HG02571 (cell line): ENCODE results near the gene ANKMY2.
A peak's percentile ranks its signal among the peaks of the same experiment; 100 is the strongest.
"Not testable (repeated sequence)": the region's sequence is repeated elsewhere in the genome, so short reads cannot be mapped to it uniquely, and the experiment has no call there.

ENCODE experiments used
- ATAC-seq: cut with Tn5 transposase; IDR thresholded peaks from one replicate; pipeline ENCODE4 v1.9.1; 2021; ENCODE audit warnings: mild to moderate bottlenecking, moderate library complexity; ENCODE audit not compliant: unreplicated experiment

Gene ANKMY2

GRCh38 chr7:16645593-16646471 is at the start of gene ANKMY2, which contains the start of gene BZW2:
TSS of gene ANKMY2 (minus strand) at chr7:16645754. CDS start at chr7:16645573, 181 bp downstream.
TSS of gene BZW2 (plus strand) at chr7:16646181. CDS start at chr7:16665444, 19,263 bp downstream.
- peak; percentile 95 for ATAC-seq

GRCh38 chr7:16694806-16695205 is 49.3 kb upstream of the ANKMY2 start:
- no peak for ATAC-seq

GRCh38 chr7:16693601-16694318 is 48.2 kb upstream of the ANKMY2 start:
- no peak for ATAC-seq

- no peak for ATAC-seq
These were observed 45.7 kb upstream of the ANKMY2 start for GRCh38 chr7:16691241-16691640.

- ATAC-seq, result no peak
These were observed 42.7 kb upstream of the ANKMY2 start for GRCh38 chr7:16688249-16688648.

- ATAC-seq, result no peak
These were observed 40.0 kb upstream of the ANKMY2 start for GRCh38 chr7:16685535-16685934.

- ATAC-seq, result no peak
These were observed 39.4 kb upstream of the ANKMY2 start for GRCh38 chr7:16684935-16685334.

GRCh38 chr7:16678645-16679566 is 33.4 kb upstream of the ANKMY2 start:
- ATAC-seq, result not testable (repeated sequence)

- no peak for ATAC-seq
These were observed 32.5 kb upstream of the ANKMY2 start for GRCh38 chr7:16677978-16678494.

- no peak for ATAC-seq
These were observed 29.7 kb upstream of the ANKMY2 start for GRCh38 chr7:16675277-16675676.

GRCh38 chr7:16671811-16672210 is 26.3 kb upstream of the ANKMY2 start:
- no peak for ATAC-seq

- ATAC-seq, result no peak
These were observed 25.3 kb upstream of the ANKMY2 start for GRCh38 chr7:16670731-16671344.

GRCh38 chr7:16670021-16670420 is 24.5 kb upstream of the ANKMY2 start:
- no peak for ATAC-seq

- no peak for ATAC-seq
These were observed 24.0 kb upstream of the ANKMY2 start for GRCh38 chr7:16669581-16669980.

GRCh38 chr7:16668978-16669377 is 23.4 kb upstream of the ANKMY2 start:
- ATAC-seq, result no peak

GRCh38 chr7:16668049-16668858 is 22.7 kb upstream of the ANKMY2 start:
- no peak for ATAC-seq

GRCh38 chr7:16667355-16667754 is 21.8 kb upstream of the ANKMY2 start:
- no peak for ATAC-seq

- ATAC-seq, result no peak
These were observed 16.4 kb upstream of the ANKMY2 start for GRCh38 chr7:16661924-16662323.

- ATAC-seq, result no peak
These were observed 15.3 kb upstream of the ANKMY2 start for GRCh38 chr7:16660702-16661464.
